Mucosa of gallbladder (tissue), 1 donor: ENCODE data around the gene RLF. TPM values are rescaled to one million over a fixed set of nuclear protein-coding genes. Genes with fewer than 3 reads are reported as not detected.
"Not testable (repeated sequence)": the region's sequence is repeated elsewhere in the genome, so short reads cannot be mapped to it uniquely, and the experiment has no call there.

Experiments
- DNase-seq: peaks from one replicate; pipeline ENCODE4 v3.0.0-alpha.2; 2020; ENCODE audit warnings: low spot score
- total RNA-seq: library from RNA; stranded (reverse); gene quantifications from one replicate; pipeline ENCODE4 v1.2.1, GENCODE V29; 2021
- donor health status: DM: no; HTN: no; CAD: no.

The RLF gene
- total RNA-seq, 1 donor from 2014 or later, result 16.5 TPM

- DNase-seq, result no peak
Measured at GRCh38 chr1:40171036-40171435, 9.8 kb downstream of the RLF start.

- no peak for DNase-seq
Measured at GRCh38 chr1:40174788-40175187, 13.6 kb downstream of the RLF start.

GRCh38 chr1:40176989-40177388 is 15.8 kb downstream of the RLF start:
- DNase-seq, result not testable (repeated sequence)

GRCh38 chr1:40178200-40178599 is 17.0 kb downstream of the RLF start:
- no peak for DNase-seq

- no peak for DNase-seq
Measured at GRCh38 chr1:40179496-40180089, 18.4 kb downstream of the RLF start.

GRCh38 chr1:40183055-40183710 is 22.0 kb downstream of the RLF start:
- no peak for DNase-seq

- DNase-seq, result no peak
Measured at GRCh38 chr1:40184193-40184592, 23.0 kb downstream of the RLF start.

- no peak for DNase-seq
Measured at GRCh38 chr1:40185951-40186864, 25.0 kb downstream of the RLF start.

- DNase-seq, result no peak
Measured at GRCh38 chr1:40187399-40187798, 26.2 kb downstream of the RLF start.

GRCh38 chr1:40194639-40195038 is 33.5 kb downstream of the RLF start:
- not testable (repeated sequence) for DNase-seq

- no peak for DNase-seq
Measured at GRCh38 chr1:40197656-40198055, 36.5 kb downstream of the RLF start.

- DNase-seq, result no peak
Measured at GRCh38 chr1:40199126-40199525, 37.9 kb downstream of the RLF start.

- no peak for DNase-seq
Measured at GRCh38 chr1:40204856-40205255, 43.7 kb downstream of the RLF start.

- no peak for DNase-seq
Measured at GRCh38 chr1:40210511-40211204, 49.5 kb downstream of the RLF start.

GRCh38 chr1:40218333-40218732 is 57.1 kb downstream of the RLF start:
- DNase-seq, result no peak

- not testable (repeated sequence) for DNase-seq
Measured at GRCh38 chr1:40221471-40221905, 60.3 kb downstream of the RLF start.

- DNase-seq, result no peak
Measured at GRCh38 chr1:40221977-40222772, 61.0 kb downstream of the RLF start.

- no peak for DNase-seq
Measured at GRCh38 chr1:40224040-40224439, 62.9 kb downstream of the RLF start.

GRCh38 chr1:40226192-40226591 is 65.0 kb downstream of the RLF start:
- DNase-seq, result no peak

GRCh38 chr1:40232444-40232843 is 71.3 kb downstream of the RLF start:
- no peak for DNase-seq

- no peak for DNase-seq
Measured at GRCh38 chr1:40239626-40240025, 78.4 kb downstream of the RLF start.
